HG03097 (cell line): ENCODE measurements around the gene IGFLR1.
"Not testable (repeated sequence)": the region's sequence is repeated elsewhere in the genome, so short reads cannot be mapped to it uniquely, and the experiment has no call there.

Experiments used
- ATAC-seq: cut with Tn5 transposase; IDR thresholded peaks from one replicate; pipeline ENCODE4 v1.9.1; 2021; ENCODE audit not compliant: unreplicated experiment, low FRiP score

Gene IGFLR1

GRCh38 chr19:35777961-35778360 lies 35.7 kb upstream of the IGFLR1 start:
- no peak for ATAC-seq

- ATAC-seq = no peak
Observed at GRCh38 chr19:35777086-35777841, 35.0 kb upstream of the IGFLR1 start.

GRCh38 chr19:35776102-35776788 lies 34.0 kb upstream of the IGFLR1 start:
- no peak for ATAC-seq

GRCh38 chr19:35775298-35776101 lies 33.2 kb upstream of the IGFLR1 start, which contains the start of gene ARHGAP33:
ARHGAP33 (plus strand) TSS chr19:35775564; CDS start chr19:35775659, 95 bp downstream.
- ATAC-seq = peak; percentile 89

GRCh38 chr19:35775046-35775297 lies 32.7 kb upstream of the IGFLR1 start:
- no peak for ATAC-seq

GRCh38 chr19:35774274-35775045 lies 32.2 kb upstream of the IGFLR1 start:
- no peak for ATAC-seq

GRCh38 chr19:35773020-35773806 lies 31.0 kb upstream of the IGFLR1 start:
- ATAC-seq = no peak

- not testable (repeated sequence) for ATAC-seq
Observed at GRCh38 chr19:35772362-35772761, 30.1 kb upstream of the IGFLR1 start.

- ATAC-seq = no peak
Observed at GRCh38 chr19:35768082-35768421, 25.8 kb upstream of the IGFLR1 start.

- ATAC-seq = no peak
Observed at GRCh38 chr19:35767288-35768081, 25.2 kb upstream of the IGFLR1 start.

GRCh38 chr19:35766571-35767104 lies 24.4 kb upstream of the IGFLR1 start:
- ATAC-seq = no peak

GRCh38 chr19:35764432-35765315 lies 22.4 kb upstream of the IGFLR1 start:
- no peak for ATAC-seq

GRCh38 chr19:35760711-35761349 lies 18.6 kb upstream of the IGFLR1 start:
- ATAC-seq = no peak

- no peak for ATAC-seq
Observed at GRCh38 chr19:35759697-35760096, 17.4 kb upstream of the IGFLR1 start.

GRCh38 chr19:35757749-35758608 lies 15.7 kb upstream of the IGFLR1 start, which contains the start of gene PROSER3:
PROSER3 (plus strand) TSS chr19:35758176; CDS start chr19:35758216, 40 bp downstream.
- peak; percentile 86 for ATAC-seq

- ATAC-seq = no peak
Observed at GRCh38 chr19:35757231-35757748, 15.0 kb upstream of the IGFLR1 start.
